ENCODE measurements around the gene SNAI3. TPM values are rescaled to one million over a fixed set of nuclear protein-coding genes. Genes with fewer than 3 reads are reported as not detected.
"Not testable (repeated sequence)": the region's sequence is repeated elsewhere in the genome, so short reads cannot be mapped to it uniquely, and the experiment has no call there.

SNAI3 gene
- total and polyA plus RNA-seq, 4 donors: 1.1 to 3.8 (median 2.9) TPM

DNA sequence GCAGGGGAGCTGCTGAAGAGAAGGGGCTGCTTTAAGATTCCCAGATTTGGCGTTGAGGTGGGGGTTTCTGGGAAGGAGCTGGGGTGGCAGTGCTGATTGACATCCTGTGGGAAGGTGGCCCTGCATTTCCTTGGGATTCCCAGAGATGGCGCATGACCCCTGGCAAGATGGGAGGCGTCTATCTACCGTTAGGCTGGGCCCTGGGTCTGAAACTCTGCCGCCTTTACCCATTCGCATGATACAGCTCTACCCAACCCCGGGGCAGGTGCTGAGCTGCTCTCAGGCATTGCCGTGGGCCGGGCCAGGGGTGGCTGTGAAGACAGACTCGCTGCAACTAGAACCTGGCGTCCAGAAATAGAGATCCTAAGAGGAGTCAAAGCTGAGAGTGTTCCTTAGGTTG is 13.5 kb downstream of the SNAI3 start:
- no peaks in the 10 kb centered on the region for H3K9me3 ChIP-seq (ENCODE audit: control insufficient read depth in 4 of 4, insufficient read depth in 3 of 4, low read length in 3 of 4)
- no peak for DNase-seq
- H3K36me3 ChIP-seq (ENCODE audit: control insufficient read depth in 4 of 4, insufficient read depth in 4 of 4, low read length in 4 of 4): peaks cover 0 to 6% (median 0%) of the 10 kb centered on the region in 4 donors
- H3K4me1 ChIP-seq (ENCODE audit: control insufficient read depth in 5 of 5, insufficient read depth in 5 of 5, low read length in 5 of 5): peaks cover 0 to 2% (median 0%) of the 10 kb centered on the region in 5 donors
- H3K4me3 ChIP-seq: no peak overlapping the region
- 72 to 77% methylated on average over 11 of the region's 11 CpGs for WGBS, 2 donors
- TF ChIP-seq, protein P1, sequence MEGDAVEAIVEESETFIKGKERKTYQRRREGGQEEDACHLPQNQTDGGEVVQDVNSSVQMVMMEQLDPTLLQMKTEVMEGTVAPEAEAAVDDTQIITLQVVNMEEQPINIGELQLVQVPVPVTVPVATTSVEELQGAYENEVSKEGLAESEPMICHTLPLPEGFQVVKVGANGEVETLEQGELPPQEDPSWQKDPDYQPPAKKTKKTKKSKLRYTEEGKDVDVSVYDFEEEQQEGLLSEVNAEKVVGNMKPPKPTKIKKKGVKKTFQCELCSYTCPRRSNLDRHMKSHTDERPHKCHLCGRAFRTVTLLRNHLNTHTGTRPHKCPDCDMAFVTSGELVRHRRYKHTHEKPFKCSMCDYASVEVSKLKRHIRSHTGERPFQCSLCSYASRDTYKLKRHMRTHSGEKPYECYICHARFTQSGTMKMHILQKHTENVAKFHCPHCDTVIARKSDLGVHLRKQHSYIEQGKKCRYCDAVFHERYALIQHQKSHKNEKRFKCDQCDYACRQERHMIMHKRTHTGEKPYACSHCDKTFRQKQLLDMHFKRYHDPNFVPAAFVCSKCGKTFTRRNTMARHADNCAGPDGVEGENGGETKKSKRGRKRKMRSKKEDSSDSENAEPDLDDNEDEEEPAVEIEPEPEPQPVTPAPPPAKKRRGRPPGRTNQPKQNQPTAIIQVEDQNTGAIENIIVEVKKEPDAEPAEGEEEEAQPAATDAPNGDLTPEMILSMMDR (IDR thresholded peaks at IDR 0.05; ENCODE audit: control extremely low read depth, extremely low read depth): no peak
- no peak overlapping the region for H3K9ac ChIP-seq (ENCODE audit: insufficient read depth in 1 of 2, low read length in 2 of 2)
- no peak overlapping the region for H3K27ac ChIP-seq (ENCODE audit: low read depth in 1 of 2, low read length in 1 of 2)
- no peak for ATAC-seq (ENCODE audit: insufficient read depth, low FRiP score)
- no peaks in the 10 kb centered on the region for H3K27me3 ChIP-seq (ENCODE audit: control insufficient read depth in 3 of 3, insufficient read depth in 3 of 3, low read length in 2 of 3)

DNA sequence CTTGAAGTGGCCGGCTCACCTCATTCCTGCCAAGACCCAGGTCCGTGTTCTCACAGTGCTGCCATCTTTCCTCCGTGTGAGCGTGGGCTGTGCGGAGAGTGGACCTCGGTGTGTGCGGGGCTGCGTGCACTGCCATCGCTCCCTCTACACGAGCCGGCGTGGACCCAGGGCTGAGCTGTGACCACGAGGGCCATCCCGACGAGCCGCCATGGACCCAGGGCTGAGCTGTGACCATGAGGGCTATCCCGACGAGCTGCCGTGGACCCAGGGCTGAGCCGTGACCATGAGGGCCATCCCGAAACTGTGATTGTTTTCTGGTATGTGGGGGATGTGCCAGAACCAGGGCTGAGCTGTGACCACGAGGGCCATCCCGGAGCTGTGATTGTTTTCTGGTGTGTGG is 14.5 kb downstream of the SNAI3 start:
- TF ChIP-seq, protein P1 (IDR thresholded peaks at IDR 0.05; ENCODE audit: control extremely low read depth, extremely low read depth): no peak
- Histone ChIP-seq H3K27me3 (ENCODE audit: control insufficient read depth in 3 of 3, insufficient read depth in 3 of 3, low read length in 2 of 3) (no peaks in the 10 kb centered on the region), H3K36me3 (ENCODE audit: control insufficient read depth in 4 of 4, insufficient read depth in 4 of 4, low read length in 4 of 4) (peaks cover 0 to 6% (median 0%) of the 10 kb centered on the region in 4 donors), H3K4me3 (no peak overlapping the region), H3K9ac (ENCODE audit: insufficient read depth in 1 of 2, low read length in 2 of 2) (no peak overlapping the region), H3K9me3 (ENCODE audit: control insufficient read depth in 4 of 4, insufficient read depth in 3 of 4, low read length in 3 of 4) (no peaks in the 10 kb centered on the region), H3K27ac (ENCODE audit: low read depth in 1 of 2, low read length in 1 of 2) (no peak overlapping the region), H3K4me1 (ENCODE audit: control insufficient read depth in 5 of 5, insufficient read depth in 5 of 5, low read length in 5 of 5) (peaks cover 0 to under 1% (median 0%) of the 10 kb centered on the region in 5 donors)
- 92 to 95% methylated on average over 23 of the region's 23 CpGs for WGBS, 2 donors
- ATAC-seq (ENCODE audit: insufficient read depth, low FRiP score) (no peak), DNase-seq (no peak)

DNA sequence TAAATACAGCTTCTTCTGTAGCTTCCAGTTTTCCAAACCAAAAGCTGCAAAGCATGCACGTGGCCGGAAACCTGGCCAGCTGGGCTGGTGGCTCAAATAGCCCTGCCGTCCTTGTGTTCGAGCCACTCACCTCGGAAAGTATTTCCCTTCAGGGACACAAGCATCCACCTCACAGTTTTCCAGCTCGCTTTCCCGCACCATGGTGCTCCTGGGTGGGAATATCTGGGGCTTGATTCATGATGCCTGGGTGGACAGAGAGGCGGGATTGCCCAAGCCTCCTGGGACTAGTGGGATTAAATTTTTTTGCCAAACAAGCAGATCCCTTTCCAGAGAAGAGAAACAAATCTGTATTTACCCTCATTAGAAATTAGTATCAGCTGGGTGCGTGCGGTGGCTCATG is 16.3 kb downstream of the SNAI3 start:
- no peak for ATAC-seq (ENCODE audit: insufficient read depth, low FRiP score)
- TF ChIP-seq, protein P1 (IDR thresholded peaks at IDR 0.05; ENCODE audit: control extremely low read depth, extremely low read depth): no peak
- no peaks in the 10 kb centered on the region for H3K27me3 ChIP-seq (ENCODE audit: control insufficient read depth in 3 of 3, insufficient read depth in 3 of 3, low read length in 2 of 3)
- 92 to 93% methylated on average over 10 of the region's 10 CpGs for WGBS, 2 donors
- H3K4me3 ChIP-seq: no peak overlapping the region
- peaks cover 0 to 6% (median 0%) of the 10 kb centered on the region in 4 donors for H3K36me3 ChIP-seq (ENCODE audit: control insufficient read depth in 4 of 4, insufficient read depth in 4 of 4, low read length in 4 of 4)
- no peak overlapping the region for H3K9ac ChIP-seq (ENCODE audit: insufficient read depth in 1 of 2, low read length in 2 of 2)
- H3K27ac ChIP-seq (ENCODE audit: low read depth in 1 of 2, low read length in 1 of 2): no peak overlapping the region
- DNase-seq: no peak
- H3K4me1 ChIP-seq (ENCODE audit: control insufficient read depth in 5 of 5, insufficient read depth in 5 of 5, low read length in 5 of 5): peaks cover 0 to under 1% (median 0%) of the 10 kb centered on the region in 5 donors
- no peaks in the 10 kb centered on the region for H3K9me3 ChIP-seq (ENCODE audit: control insufficient read depth in 4 of 4, insufficient read depth in 3 of 4, low read length in 3 of 4)

DNA sequence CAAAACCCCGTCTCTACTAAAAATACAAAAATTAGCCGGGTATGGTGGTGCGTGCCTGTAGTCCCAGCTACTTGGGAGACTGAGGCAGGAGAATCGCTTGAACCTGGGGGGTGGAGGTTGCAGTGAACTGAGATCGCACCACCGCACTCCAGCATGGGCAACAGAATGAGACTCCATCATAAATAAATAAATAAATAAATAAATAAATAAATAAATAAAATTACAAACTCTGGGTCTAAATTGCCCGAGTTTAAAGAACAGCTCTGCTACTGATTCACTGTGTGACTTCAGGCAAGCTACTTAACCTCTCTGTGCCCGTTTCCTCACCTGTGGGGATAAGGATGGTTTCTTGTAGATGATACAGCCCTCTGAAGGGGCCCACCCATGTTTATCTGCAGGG is 16.8 kb downstream of the SNAI3 start:
- not testable (repeated sequence) for ATAC-seq (ENCODE audit: insufficient read depth, low FRiP score); H3K27me3 ChIP-seq (ENCODE audit: control insufficient read depth in 3 of 3, insufficient read depth in 3 of 3, low read length in 2 of 3); H3K4me3 ChIP-seq; H3K27ac ChIP-seq (ENCODE audit: low read depth in 1 of 2, low read length in 1 of 2); H3K36me3 ChIP-seq (ENCODE audit: control insufficient read depth in 4 of 4, insufficient read depth in 4 of 4, low read length in 4 of 4); H3K9me3 ChIP-seq (ENCODE audit: control insufficient read depth in 4 of 4, insufficient read depth in 3 of 4, low read length in 3 of 4); H3K9ac ChIP-seq (ENCODE audit: insufficient read depth in 1 of 2, low read length in 2 of 2); DNase-seq; H3K4me1 ChIP-seq (ENCODE audit: control insufficient read depth in 5 of 5, insufficient read depth in 5 of 5, low read length in 5 of 5)
- WGBS, 2 donors: 92 to 96% methylated on average over 8 of the region's 8 CpGs

Measured in lung (tissue), 12 donors.